MM.1S (cell line): ENCODE measurements around the gene ZFR.

Experiments used
- DNase-seq: peaks from one replicate; pipeline ENCODE4 v3.0.0-alpha.2; 2015
- H2AFZ ChIP-seq: fragments of 300-600 bp; sonication (generic); 2 replicates; pipeline ENCODE4 v1.6.0; 2016; ENCODE audit warnings: antibody characterized with exemption, low read length
- H3F3A ChIP-seq: fragments of 300-600 bp; sonication (generic); 2 replicates; pipeline ENCODE4 v1.6.1; 2016; ENCODE audit warnings: mild to moderate bottlenecking, antibody characterized with exemption, low read length, moderate library complexity, mixed read lengths; ENCODE audit not compliant: insufficient read depth
- H3K27ac ChIP-seq: fragments of 300-600 bp; sonication (generic); 2 replicates; pipeline ENCODE4 v1.5.1; 2016; ENCODE audit warnings: mild to moderate bottlenecking, low read length
- H3K27me3 ChIP-seq: fragments of 300-600 bp; sonication (generic); replicated peaks from 2 replicates; pipeline ENCODE4 v1.6.0; 2016; ENCODE audit warnings: low read length; ENCODE audit not compliant: insufficient read depth
- H3K36me3 ChIP-seq: fragments of 300-600 bp; sonication (generic); replicated peaks from 2 replicates; pipeline ENCODE4 v1.6.1; 2016; ENCODE audit warnings: mild to moderate bottlenecking, low read length, mixed read lengths; ENCODE audit not compliant: insufficient read depth
- H3K4me1 ChIP-seq: fragments of 300-600 bp; sonication (generic); 2 replicates; pipeline ENCODE4 v1.6.1; 2016; ENCODE audit warnings: low read length, mixed read lengths
- H3K4me2 ChIP-seq: fragments of 300-600 bp; sonication (generic); 2 replicates; pipeline ENCODE4 v1.6.0; 2016; ENCODE audit warnings: low read depth, low read length
- H3K4me3 ChIP-seq: fragments of 300-600 bp; sonication (generic); 2 replicates; pipeline ENCODE4 v1.5.1; 2016; ENCODE audit warnings: low read length, mixed read lengths
- H3K79me2 ChIP-seq: fragments of 300-600 bp; sonication (generic); 2 replicates; pipeline ENCODE4 v1.6.1; 2016; ENCODE audit warnings: mixed run types, low read length, mixed read lengths
- H3K9ac ChIP-seq: fragments of 300-600 bp; sonication (generic); 2 replicates; pipeline ENCODE4 v1.6.1; 2016; ENCODE audit warnings: low read length, mixed read lengths
- H3K9me2 ChIP-seq: fragments of 300-600 bp; sonication (generic); replicated peaks from 2 replicates; pipeline ENCODE4 v1.6.1; 2016; ENCODE audit warnings: mild to moderate bottlenecking, low read length, mixed read lengths; ENCODE audit not compliant: insufficient read depth
- H3K9me3 ChIP-seq: fragments of 300-600 bp; sonication (generic); replicated peaks from 2 replicates; pipeline ENCODE4 v1.6.1; 2016; ENCODE audit warnings: mild to moderate bottlenecking, low read length, mixed read lengths; ENCODE audit not compliant: insufficient read depth
- H4K20me1 ChIP-seq: fragments of 300-600 bp; sonication (generic); 2 replicates; pipeline ENCODE4 v1.6.1; 2016; ENCODE audit warnings: mild to moderate bottlenecking, low read length, moderate library complexity, mixed read lengths; ENCODE audit not compliant: insufficient read depth
- CTCF ChIP-seq: fragments of 300-600 bp; sonication (generic); IDR thresholded peaks from 2 replicates; pipeline ENCODE4 v1.5.1; 2016; ENCODE audit warnings: antibody characterized with exemption, low read length, mixed read lengths
- EZH2 ChIP-seq: fragments of 300-600 bp; sonication (generic); optimal IDR thresholded peaks from 2 replicates; pipeline ENCODE3; 2017; ENCODE audit warnings: low read depth, mild to moderate bottlenecking, antibody characterized with exemption, low read length, mixed read lengths
- EZH2phosphoT487 ChIP-seq: fragments of 300-600 bp; sonication (generic); IDR thresholded peaks from 2 replicates; pipeline ENCODE4 v1.6.1; 2018; ENCODE audit warnings: antibody characterized with exemption, low read length

ZFR gene

GRCh38 chr5:32312595-32313332, 131.8 kb downstream of the ZFR start, which contains the start of gene MTMR12:
Gene MTMR12, minus strand, starts transcription at chr5:32312939. Its CDS starts 101 bp downstream, at chr5:32312838.
- Histone ChIP-seq H3K4me3 (peak within 1 kb of the TSS; percentile 76), H3K9me2 (no peaks in the 10 kb centered on the region), H3K9me3 (no peaks in the 10 kb centered on the region), H3K36me3 (no peaks in the 10 kb centered on the region), H3F3A (0 out of 2 replicates have a peak, but pooled peaks cover 7% of the 10 kb centered on the region), H3K27me3 (no peaks in the 10 kb centered on the region), H3K4me2 (peak within 1 kb of the TSS; percentile 88), H2AFZ (peak within 1 kb of the TSS; percentile 54), H3K9ac (peak within 1 kb of the TSS; percentile 95), H3K79me2 (peaks cover 47% of the 10 kb centered on the region), H3K4me1 (peaks cover 8% of the 10 kb centered on the region), H3K27ac (peak within 1 kb of the TSS; percentile 62; the same call in 1 of the 2 replicates), H4K20me1 (no peaks in the 10 kb centered on the region)
- TF ChIP-seq EZH2 (no peak), EZH2phosphoT487 (no peak), CTCF (no peak)
- peak; percentile 99 for DNase-seq

GRCh38 chr5:32312197-32312594, 132.3 kb downstream of the ZFR start:
- Histone ChIP-seq H3K9ac (peak overlapping the region; percentile 95), H3K4me2 (peak overlapping the region; percentile 88), H4K20me1 (no peaks in the 10 kb centered on the region), H3K4me3 (peak overlapping the region; percentile 76), H3K4me1 (peaks cover 14% of the 10 kb centered on the region), H2AFZ (peak overlapping the region; percentile 54), H3K79me2 (peaks cover 53% of the 10 kb centered on the region), H3K36me3 (no peaks in the 10 kb centered on the region), H3K27ac (peak overlapping the region; percentile 62; the same call in 1 of the 2 replicates), H3F3A (0 out of 2 replicates have a peak, but pooled peaks cover 7% of the 10 kb centered on the region), H3K9me3 (no peaks in the 10 kb centered on the region), H3K9me2 (no peaks in the 10 kb centered on the region), H3K27me3 (no peaks in the 10 kb centered on the region)
- peak; percentile 56 for DNase-seq
- TF ChIP-seq EZH2phosphoT487 (no peak), EZH2 (no peak), CTCF (no peak)

- Histone ChIP-seq H3K79me2 (peaks cover 59% of the 10 kb centered on the region), H3K27me3 (no peaks in the 10 kb centered on the region), H4K20me1 (no peaks in the 10 kb centered on the region), H2AFZ (peak overlapping the region; percentile 54; the same call in 1 of the 2 replicates), H3K9me2 (no peaks in the 10 kb centered on the region), H3K4me3 (peak overlapping the region; percentile 76), H3K9me3 (no peaks in the 10 kb centered on the region), H3K4me1 (peaks cover 14% of the 10 kb centered on the region), H3K36me3 (no peaks in the 10 kb centered on the region), H3K9ac (peak overlapping the region; percentile 95), H3K27ac (peak overlapping the region; percentile 62; the same call in 1 of the 2 replicates), H3K4me2 (peak overlapping the region; percentile 88), H3F3A (0 out of 2 replicates have a peak, but pooled peaks cover 7% of the 10 kb centered on the region)
- no peak for DNase-seq
- TF ChIP-seq CTCF, result no peak
Measured at GRCh38 chr5:32311404-32312196, 132.9 kb downstream of the ZFR start.
